ENCODE data around the gene ENG. TPM values are rescaled to one million over a fixed set of nuclear protein-coding genes. Genes with fewer than 3 reads are reported as not detected.

Gene ENG
- total and polyA plus RNA-seq, 2 of the 4 experiments (the other 2 are of a cell fraction), result 3.6 to 83.3 TPM

GRCh38 chr9:127877566-127877998 is 23.1 kb upstream of the ENG start, which contains the start of gene AK1:
Gene AK1 (minus strand): TSS chr9:127877675. CDS start chr9:127874617, 3,058 bp downstream.
- peak; percentile 37 for DNase-seq
- dilution Hi-C loops (cut with HindIII; ENCODE audit: low sequenced_read_pairs, unreplicated experiment), result no loop called here
- CTCF ChIA-PET, result no interaction called here

More at GRCh38 chr9:127877566-127877998, 23.1 kb upstream of the ENG start, which contains the start of gene AK1:
- peak within 1 kb of the TSS; percentile 87 for H3K9ac ChIP-seq (ENCODE audit: low read depth, low read length)
- peak within 1 kb of the TSS; percentile 99 for H3K4me2 ChIP-seq (ENCODE audit: low read depth, low read length)
- H3K4ac ChIP-seq (ENCODE audit: low read depth, low read length), result peak within 1 kb of the TSS; percentile 90
- peak within 1 kb of the TSS; percentile 44 for H4K5ac ChIP-seq (ENCODE audit: low read depth, low read length)
- no TSS peak for BruUV-seq (replicated peaks)
- H3K4me1 ChIP-seq (ENCODE audit: control insufficient read depth, insufficient read depth, low read length), result peaks cover 24% of the 10 kb centered on the region
- in situ Hi-C loops (cut with MboI; ENCODE audit: low sequenced_read_pairs), result no loop called here
- peak within 1 kb of the TSS; percentile 86 for H3K27ac ChIP-seq (ENCODE audit: insufficient read depth, low read length)
- ATAC-seq (ENCODE audit: low read depth), result peak; percentile 85
- peak within 1 kb of the TSS; percentile 96 to 97 for H4K8ac ChIP-seq (ENCODE audit: low read depth in 2 of 2, low read length in 2 of 2)
- H2BK15ac ChIP-seq (ENCODE audit: low read depth, low read length), result peak within 1 kb of the TSS; percentile 78; the same call in 1 of the 3 replicates
- H3K14ac ChIP-seq (replicated peaks; ENCODE audit: low read depth, low read length), result peak within 1 kb of the TSS; percentile 97
- H2BK120ac ChIP-seq (ENCODE audit: low read depth, low read length), result peak within 1 kb of the TSS; percentile 72
- peak within 1 kb of the TSS; percentile 85 for H4K91ac ChIP-seq (ENCODE audit: insufficient read depth, low read depth, low read length)
- peaks cover 20 to 34% of the 10 kb centered on the region in 2 experiments; a peak in 3 of 4 replicates for H3K79me1 ChIP-seq (ENCODE audit: low read depth in 1 of 2, low read length in 2 of 2)
- H3K23ac ChIP-seq (ENCODE audit: low read depth, low read length), result peak within 1 kb of the TSS; percentile 93
- H2BK20ac ChIP-seq (ENCODE audit: low read depth, low read length), result no peak within 1 kb of the TSS
- H3K9me3 ChIP-seq (ENCODE audit: control insufficient read depth, insufficient read depth, low read length), result no peaks in the 10 kb centered on the region
- H4K20me1 ChIP-seq (ENCODE audit: insufficient read depth, low read length), result 0 out of 2 replicates have a peak, but pooled peaks cover 3% of the 10 kb centered on the region
- H3K18ac ChIP-seq (ENCODE audit: low read depth, low read length), result peak within 1 kb of the TSS; percentile 78; the same call in 1 of the 2 replicates
- intact Hi-C loops (cut with micrococcal nuclease), result no loop called here
- peak within 1 kb of the TSS; percentile 99 for H2AK9ac ChIP-seq (replicated peaks; ENCODE audit: low read depth, low read length, poor library complexity)
- no peak for TF ChIP-seq RFX5 (IDR thresholded peaks at IDR 0.05; ENCODE audit: low read depth, low read length)
- TF ChIP-seq POLR2A (IDR thresholded peaks at IDR 0.05; ENCODE audit: low read depth, low read length), result peak; percentile 42; the same call in 1 of the 2 replicates
- no peak for TF ChIP-seq FOS (IDR thresholded peaks at IDR 0.05; ENCODE audit: low read depth, low read length)
- TF ChIP-seq RCOR1 (IDR thresholded peaks at IDR 0.05; ENCODE audit: insufficient replicate concordance, low read length), result no peak
- no peak for TF ChIP-seq USF2 (IDR thresholded peaks at IDR 0.05; ENCODE audit: low read depth, low read length)
- no peak for TF ChIP-seq NFE2L2 (IDR thresholded peaks at IDR 0.05; ENCODE audit: low read depth, low read length)
- no peak for TF ChIP-seq RAD21 (IDR thresholded peaks at IDR 0.05; ENCODE audit: low read length)
- TF ChIP-seq CTCF (conservative IDR thresholded peaks at IDR 0.05; ENCODE audit: low read depth, low read length), result no peak
- TF ChIP-seq MAFK (IDR thresholded peaks at IDR 0.05; ENCODE audit: low read depth, low read length), result no peak
- peak; percentile 61; the same call in 1 of the 2 replicates for TF ChIP-seq MXI1 (IDR thresholded peaks at IDR 0.05; ENCODE audit: borderline replicate concordance, low read depth, low read length)
- peak; percentile 76; the same call in 1 of the 2 replicates for TF ChIP-seq MAZ (IDR thresholded peaks at IDR 0.05; ENCODE audit: borderline replicate concordance, low read depth, low read length)
- H2AFZ ChIP-seq (replicated peaks; ENCODE audit: low read length, poor library complexity), result peak within 1 kb of the TSS; percentile 96
- H3K27me3 ChIP-seq (ENCODE audit: control insufficient read depth, insufficient read depth, low read length), result no peaks in the 10 kb centered on the region
- peak within 1 kb of the TSS; percentile 97 for H2AK5ac ChIP-seq (ENCODE audit: low read depth, low read length)
- H3K56ac ChIP-seq (ENCODE audit: extremely low read depth, insufficient read depth, low read length), result peak within 1 kb of the TSS; percentile 33
- WGBS, 2 experiments (ENCODE audit: extremely low coverage in 2 of 2, insufficient read length in 1 of 2), result 0% methylated on average over 13 of the region's 44 CpGs; no CpG with 5 or more reads in 1 of the 2 experiments
- H3K9me1 ChIP-seq (ENCODE audit: insufficient read depth, low read length), result no peaks in the 10 kb centered on the region
- POLR2A ChIA-PET (ENCODE audit: unreplicated experiment), result no interaction called here
- H3K36me3 ChIP-seq (ENCODE audit: control insufficient read depth, insufficient read depth, low read length), result peaks cover 2% of the 10 kb centered on the region
- peak within 1 kb of the TSS; percentile 64 for H2BK5ac ChIP-seq (ENCODE audit: low read depth, low read length, poor library complexity, severe bottlenecking)
- H3K4me3 ChIP-seq (ENCODE audit: insufficient read depth, low read depth, low read length), result peak within 1 kb of the TSS; percentile 62
